ENCODE data around the gene TAPT1.
"Not testable (repeated sequence)": the region's sequence is repeated elsewhere in the genome, so short reads cannot be mapped to it uniquely, and the experiment has no call there.

Gene TAPT1

DNA sequence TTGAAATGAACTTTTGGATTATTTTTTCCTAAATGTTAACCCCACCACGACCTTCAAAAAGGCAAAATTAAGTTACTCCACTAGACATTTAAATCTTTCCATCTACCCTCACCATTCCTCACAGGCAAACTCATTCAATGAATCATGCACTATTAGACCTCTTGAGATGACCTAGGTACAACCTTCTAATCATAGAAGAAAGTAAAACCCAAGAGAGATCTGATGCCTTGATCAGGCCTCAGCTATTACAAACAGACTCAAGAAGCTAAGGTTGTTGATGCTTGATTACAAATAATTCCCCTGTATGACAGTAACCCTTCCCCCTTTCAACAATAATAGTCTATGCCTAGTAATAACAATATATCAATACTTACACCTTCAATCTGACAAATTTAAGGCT, 18.9 kb downstream of the TAPT1 start:
- no peak for DNase-seq

DNA sequence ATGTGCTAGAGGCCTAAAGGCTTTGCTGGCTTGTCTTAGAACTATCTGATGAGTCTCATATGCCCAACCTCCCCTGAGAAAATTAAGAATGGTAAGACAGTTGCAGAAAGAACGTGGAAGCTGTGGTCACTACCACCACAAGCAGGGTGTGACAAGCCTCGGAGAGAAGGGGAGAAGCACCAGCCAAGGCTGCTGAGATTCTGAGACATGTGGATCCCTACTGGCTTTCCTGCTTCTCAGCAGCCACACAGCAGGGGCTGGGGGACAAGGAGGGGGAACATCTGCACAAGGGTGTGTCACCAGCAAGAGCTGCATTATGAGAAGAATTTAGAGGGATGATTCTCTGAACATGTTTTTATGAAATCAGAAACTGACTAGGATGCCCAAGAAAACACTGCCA, 19.4 kb downstream of the TAPT1 start:
- no peak for DNase-seq

DNA sequence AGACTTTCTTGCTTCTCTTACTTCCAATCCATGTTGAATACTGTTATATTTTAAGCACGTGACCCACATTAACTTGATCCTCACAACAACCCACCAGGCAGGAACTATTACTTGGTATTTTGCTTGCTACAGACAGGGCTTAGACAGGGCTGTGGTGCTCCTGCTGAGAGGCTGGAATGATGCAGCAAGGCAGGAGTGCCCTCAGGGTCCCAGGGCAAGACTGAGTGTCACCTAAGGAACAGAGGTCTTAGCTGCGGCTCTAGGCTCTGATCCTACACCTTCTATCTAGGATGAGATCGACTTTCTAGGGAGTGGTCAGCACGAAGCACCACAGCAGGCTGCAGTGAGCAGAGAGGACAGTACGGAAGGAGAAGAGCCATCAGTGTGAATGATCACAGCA, 20.0 kb downstream of the TAPT1 start:
- no peak for DNase-seq

DNA sequence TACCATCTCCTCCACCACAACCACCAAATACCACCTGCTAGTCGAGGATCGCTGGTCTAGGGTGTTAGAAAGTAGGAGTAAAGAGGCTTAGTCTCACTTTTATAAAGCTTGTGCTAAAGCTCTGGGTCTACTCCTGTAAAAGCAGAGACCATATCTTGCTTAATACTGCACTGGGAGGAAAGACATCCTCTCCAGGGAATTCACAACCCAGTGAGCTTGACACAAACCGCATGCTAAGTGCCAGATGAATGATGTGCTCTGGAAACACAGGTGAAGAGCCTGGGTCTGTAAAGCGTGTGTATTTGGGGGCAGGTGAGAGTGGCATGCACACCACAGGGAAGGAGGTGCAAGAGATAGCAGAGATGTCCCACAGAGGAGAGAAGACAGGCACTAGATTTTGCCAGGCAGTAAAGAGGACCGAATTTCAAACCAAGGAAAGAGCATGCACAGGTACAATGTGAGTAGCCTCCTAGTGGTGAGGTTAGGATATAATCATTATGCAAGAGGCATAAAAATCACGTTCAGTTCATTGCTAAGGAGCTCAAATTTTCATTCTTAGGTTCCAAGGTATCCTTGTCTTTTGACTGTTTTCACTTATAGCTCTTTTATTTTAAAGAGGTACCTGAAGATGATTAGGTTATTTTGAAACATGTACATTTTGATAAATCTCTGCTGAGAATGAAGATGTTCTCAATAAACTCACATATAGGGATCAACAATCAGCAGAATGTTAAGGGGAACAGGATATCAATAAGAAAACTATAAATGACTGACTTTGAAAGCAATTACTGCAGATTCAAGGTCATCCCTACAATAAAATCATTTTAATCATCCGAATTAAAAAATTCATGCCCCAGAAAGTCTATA, 20.7 kb downstream of the TAPT1 start:
- DNase-seq, result no peak

DNA sequence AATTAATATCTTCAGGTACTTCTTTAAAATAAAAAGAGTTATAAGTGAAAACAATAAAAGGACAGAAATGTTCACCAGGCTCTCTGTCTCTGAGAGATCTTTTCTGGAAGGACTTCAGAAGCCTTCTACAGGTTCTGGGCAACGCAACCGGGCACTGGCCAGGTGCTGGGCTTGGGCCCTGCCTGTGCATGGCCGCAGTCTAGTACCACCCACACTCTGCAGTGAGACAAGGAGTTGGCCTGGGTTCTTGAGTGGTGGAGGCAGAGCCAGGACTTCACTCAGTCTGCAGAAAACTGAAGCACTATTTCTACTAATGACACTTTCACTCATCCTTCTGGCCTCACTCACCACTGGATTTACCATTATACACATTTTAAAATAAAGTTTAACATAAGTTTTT, 21.8 kb downstream of the TAPT1 start:
- DNase-seq, result no peak

DNA sequence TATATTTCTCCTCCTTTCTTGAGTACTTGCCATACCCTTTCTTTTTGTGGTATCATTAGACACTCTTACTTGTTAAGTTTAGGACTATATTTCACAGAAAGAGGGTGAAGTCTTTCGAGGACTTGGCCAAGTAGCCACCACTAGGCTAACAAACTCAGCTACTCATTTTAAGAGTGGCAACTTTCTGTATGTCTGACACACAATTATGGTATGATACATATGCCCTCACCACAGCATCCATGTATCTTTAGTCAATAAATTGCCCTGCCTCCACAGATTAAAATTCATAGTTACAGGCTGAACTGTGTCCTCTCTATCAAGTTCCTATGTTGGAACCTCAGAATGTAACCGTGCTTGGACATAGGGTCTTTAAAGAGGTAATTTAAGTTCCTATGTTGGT, 23.2 kb downstream of the TAPT1 start:
- no peak for DNase-seq

DNA sequence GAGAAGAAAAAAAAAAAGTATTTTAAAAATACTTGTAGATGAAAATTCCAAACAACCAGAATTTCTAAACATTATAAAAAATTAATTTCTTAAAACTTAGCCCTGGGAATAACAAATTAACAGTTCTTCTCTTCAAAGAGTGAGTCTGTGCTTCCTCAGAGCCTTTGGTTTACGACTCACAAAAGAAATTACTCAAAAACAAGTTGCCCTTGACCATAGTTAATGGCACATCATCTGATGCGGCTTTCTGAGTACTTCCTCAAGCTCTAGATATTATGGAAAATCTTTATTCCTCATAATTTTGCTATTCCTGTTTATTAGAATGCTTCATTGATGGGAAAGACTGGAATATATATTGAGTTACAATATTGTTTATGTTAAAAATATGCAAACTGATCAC, 23.7 kb downstream of the TAPT1 start:
- DNase-seq, result no peak

DNA sequence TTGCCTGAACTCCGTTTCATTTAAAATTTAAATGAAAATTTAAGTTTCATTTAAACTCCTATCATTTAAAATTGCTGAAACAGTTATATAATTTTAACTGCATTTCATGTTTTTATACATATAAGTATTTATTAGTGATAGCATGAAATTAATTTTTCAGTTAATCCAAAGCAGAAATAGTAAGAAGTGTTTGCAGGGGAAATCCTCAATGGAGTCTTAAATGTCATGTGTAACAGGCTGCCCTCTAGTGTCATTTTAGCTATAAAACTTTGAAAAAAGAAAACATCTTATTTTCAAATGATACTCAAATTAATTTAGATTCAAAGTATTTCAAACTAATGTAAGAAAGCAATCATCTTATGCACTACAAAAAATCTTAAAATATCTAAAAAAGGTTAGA, 27.2 kb downstream of the TAPT1 start:
- no peak for DNase-seq

DNA sequence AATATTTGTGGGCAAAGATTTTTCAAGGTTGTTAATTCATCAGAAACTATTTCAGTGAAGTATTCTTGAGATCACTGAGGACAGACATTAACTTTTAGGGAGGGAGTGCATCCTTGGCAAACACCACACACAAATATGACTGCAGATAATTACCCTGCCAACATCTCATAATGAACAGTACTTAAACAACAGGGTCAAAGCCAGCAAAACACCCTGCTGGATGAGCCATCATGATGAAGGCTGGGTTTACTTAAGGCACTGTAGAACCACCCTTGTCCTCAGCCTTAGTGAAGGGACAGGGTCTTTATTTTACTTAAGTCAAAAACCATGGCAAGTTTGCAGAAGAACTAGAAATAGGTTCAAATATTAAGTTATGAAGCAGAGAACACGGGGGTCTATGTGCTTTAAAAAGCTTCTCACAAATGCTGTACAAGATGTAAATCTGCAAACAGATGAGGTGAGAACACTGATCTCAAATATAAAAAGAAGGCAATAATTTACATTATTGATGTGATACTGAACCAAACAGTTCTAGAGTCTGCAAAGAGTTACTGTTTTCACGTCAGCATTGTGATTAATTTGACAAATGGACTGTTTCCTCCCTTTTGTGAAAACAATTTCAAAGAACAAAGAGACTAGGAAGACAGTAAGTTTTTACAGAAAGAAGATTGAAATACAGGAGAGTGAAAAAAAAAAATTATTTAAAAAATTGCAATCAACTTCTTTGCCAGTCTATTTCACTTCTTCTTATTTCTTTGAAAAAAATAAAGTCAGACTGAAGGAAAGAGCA, 28.2 kb downstream of the TAPT1 start:
- DNase-seq, result no peak

DNA sequence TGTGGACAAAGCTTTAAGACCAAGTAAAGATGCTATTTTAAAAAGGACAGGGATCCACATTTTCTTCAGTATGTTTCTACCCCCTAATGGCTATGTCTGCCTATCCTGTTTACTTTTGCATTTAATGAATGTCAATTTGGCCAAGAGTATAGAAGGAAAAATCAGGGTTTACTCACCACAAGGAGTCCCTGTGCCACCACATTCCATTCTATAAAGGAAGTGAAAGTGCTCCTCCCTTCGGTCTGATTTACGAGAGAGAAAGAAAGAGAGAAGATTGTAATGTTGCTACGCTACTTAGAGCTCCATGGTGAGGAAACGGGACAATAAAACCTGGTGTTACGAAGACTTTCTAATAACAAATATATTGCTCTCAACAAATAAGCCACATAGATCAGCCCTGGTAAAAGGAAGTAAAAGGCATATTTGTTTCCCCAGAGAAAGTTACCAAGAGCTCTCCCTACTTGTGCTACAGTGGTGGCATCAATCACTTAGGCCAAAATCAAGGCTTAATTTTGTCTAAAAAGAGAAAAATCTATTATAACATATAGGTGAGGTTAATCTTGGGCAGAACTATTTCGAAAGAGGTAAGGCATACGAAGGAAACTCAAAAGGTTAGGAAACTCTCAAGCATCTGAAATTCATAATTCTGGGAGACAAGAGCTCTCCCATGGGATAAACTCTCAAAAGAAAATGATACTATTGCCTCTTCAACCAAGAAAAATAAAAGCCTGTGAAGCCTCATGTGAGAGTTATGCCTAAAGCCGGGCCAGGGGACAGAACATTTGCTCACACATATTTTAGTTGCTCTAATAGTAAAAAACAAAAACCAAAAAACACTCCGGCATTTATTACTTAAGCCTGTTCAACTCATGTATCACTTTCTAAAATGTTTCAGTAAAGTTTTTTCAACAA, 29.5 kb downstream of the TAPT1 start:
- no peak for DNase-seq

DNA sequence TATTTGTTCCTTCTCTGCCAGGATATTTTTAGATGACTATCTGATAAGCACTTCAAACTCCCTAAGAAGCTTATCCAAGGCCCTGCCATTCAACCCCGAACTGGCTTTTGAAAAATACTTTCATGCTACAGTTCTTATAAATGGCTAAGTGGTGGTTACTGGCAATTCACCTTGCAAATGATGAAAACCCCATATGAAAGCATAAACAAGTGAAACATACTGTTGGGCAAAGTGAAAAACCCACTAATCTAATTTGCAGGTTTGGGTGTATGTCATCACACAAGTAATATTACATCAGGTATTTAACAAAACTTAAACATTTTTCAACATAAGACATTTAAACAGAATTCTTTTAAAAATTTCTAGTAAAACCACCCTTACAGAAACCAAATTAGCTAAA, 31.1 kb downstream of the TAPT1 start:
- no peak for DNase-seq

DNA sequence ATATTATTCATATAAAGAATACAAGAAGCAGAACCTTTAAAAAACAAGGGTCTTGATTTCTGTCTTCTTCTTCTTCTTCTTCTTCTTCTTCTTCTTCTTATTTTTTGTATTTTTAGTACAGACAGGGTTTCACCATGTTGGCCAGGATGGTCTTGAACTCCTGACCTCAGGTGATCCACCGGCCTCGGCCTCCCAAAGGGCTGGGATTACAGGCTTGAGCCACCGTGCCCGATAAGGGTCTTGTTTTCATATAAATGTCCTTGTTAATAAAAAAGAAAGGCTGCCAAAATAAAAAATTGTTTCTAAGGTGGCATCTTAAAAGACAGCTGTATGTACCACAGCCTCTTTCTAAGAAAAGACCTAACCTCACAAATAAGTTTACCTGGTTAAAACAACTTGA, 31.5 kb downstream of the TAPT1 start:
- DNase-seq, result not testable (repeated sequence)

DNA sequence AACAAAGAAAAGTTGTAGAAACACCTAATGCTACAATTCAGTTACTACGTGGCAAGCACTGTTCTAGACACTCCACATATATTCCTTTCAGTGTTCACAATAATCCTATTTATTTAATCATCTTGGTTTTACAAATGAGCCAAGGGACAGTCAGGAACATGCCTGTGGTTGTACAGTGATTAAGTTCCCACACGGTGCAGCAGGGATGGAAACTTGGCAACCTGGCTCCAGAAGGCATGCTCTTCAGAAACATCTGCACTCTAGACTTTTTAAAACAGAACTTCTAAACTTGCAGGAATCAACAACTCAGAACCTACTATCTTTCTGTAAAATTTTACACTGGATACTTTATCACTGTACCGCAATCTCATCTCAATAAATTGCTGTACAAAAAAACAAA, 32.1 kb downstream of the TAPT1 start:
- no peak for DNase-seq

DNA sequence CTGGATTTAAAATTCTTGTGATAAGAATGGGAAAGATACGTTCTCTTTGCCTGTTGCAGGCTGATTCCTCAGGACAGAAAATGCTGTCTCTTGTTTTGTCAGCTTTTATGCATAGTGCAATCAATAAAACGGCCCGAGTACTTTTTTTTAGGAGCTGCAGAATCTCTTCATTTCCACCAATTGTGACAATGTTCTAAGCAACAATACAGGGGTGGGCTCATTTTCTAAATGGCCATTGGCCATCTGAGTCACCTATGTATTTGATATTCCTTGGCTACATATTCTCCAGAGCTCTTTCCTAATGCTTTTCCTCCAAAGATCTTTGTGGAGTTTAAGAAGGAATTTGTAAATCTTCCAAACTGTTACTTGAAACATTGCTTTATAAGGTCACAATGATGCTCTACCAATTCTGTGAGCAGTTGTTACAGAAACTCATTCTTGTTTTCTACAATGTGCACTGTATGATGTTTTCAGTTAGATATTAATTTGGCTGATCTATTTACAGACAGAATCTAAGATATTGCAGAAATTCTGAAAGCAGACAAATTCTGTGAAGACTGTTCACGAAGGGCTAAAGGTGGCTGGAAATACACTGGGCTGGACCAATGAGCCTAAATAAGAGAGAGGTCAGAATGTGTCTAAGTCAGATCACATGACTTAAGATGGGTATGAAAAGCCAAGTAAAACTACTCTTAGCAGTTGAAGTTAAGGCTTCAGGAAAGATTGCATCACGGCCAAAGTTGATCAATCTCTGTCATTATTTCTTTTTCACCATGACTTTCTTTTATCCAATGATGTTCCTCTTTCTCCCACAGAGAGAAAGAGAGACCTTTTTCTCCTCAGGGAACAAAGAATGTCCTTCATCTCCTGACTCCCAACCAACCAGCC, 33.4 kb downstream of the TAPT1 start:
- DNase-seq, result no peak

DNA sequence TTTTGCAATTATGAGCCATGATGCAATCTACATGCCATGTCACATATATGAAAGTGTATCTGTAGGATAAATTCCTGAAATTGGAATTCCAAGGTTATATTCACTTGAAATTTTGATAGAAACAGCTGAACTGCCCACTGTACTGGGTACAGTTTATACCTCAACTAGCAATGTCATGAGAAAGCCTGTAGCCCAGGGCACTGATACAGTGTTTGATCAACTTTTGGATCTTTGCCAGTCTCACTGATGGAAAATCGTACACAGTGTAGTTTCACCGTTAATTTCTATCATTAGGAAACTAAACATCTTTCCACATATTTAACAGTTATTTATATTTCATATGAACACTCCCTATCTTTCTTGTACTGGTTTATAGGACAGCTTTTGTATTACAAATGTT, 34.2 kb downstream of the TAPT1 start:
- no peak for DNase-seq

DNA sequence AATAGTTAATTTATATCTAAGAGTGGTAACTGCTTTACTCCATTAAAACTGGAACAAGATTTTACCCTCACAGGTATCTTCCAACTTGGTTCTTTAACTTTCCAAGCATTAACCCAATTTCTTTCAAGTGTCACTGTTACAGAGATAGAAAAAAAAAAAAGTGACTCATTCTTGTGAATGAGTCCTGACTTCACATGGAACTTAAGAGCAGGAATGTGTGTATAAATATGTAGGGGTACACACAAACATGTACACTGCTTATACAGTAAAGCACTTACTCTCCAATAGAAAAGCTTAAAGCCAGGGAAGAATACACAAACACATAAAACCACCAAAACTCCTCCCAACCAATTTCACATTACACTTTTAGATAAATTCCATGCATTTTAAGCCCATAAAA, 38.8 kb downstream of the TAPT1 start:
- DNase-seq, result no peak

DNA sequence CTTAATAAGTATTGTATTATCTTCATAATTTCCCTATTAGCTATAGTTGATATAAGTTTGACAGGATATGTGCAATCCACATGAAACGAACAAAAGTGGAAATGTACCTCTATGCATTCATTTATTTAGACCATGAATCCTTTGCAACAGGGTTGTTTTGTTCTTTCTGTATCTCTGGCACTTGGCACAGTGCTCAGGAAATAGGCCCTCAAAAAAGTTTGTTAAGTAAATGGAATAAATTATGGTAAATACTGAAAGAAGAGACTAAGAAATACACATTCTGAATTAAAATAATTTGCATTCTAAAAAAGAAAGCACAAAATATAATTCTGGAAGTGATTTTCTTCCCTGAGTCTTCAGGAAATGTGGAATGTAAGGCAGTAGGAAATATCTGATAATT, 39.3 kb downstream of the TAPT1 start:
- no peak for DNase-seq

DNA sequence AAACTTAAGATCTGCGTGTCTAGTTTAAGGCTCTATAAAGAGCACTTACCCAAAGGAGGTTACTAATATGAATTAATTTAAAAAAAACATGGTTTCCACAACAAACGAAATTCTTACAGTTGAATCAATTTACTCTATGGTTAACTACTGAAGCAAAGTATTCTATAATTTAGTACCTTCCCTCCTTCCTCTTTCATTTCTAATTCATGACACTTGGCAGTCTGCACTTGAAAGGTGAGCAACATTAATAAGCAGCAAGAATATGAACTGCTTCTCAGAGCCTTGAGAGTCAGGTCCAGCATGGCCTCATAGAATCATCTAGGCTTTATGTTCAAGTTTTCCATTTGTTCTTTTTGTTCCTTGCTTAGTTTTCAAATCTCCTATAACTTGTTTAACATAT, 42.7 kb downstream of the TAPT1 start:
- no peak for DNase-seq

DNA sequence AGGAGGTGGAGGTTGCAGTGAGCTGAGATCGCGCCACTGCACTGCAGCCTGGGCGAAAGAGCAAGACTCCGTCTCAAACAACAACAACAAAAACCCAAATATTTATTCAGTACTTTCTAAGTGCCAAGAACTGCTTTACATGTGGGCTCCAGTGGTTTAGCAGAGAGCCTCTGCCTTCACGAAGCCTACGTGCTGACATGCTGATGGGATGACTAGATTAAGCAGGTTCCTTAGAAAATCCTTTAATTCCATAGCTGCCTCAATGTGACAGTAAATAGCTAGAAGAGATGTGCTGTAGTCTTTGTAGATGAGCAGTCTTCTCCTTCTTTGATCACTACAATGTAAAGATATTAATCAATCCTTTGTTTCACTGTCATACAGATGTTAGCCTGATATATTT, 49.6 kb downstream of the TAPT1 start:
- no peak for DNase-seq

DNA sequence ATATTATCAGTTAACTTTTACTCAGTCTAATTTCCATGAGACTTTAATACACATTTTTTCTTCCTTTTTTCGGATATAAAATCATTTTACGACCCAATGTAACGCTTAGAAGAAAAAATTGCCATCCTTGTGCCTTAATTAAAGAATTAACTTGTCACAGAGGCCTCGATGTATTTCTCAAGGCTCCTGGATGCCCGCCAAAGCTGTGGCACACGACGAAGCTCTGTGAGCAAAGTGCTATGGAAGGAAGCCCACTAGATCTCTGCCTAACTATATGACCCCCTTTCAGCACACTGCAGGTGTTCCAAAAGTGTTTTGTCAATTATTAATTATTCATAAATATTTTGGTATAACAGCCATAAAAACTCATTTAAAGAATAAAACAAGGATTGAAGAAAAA, 54.4 kb downstream of the TAPT1 start:
- no peak for DNase-seq

DNA sequence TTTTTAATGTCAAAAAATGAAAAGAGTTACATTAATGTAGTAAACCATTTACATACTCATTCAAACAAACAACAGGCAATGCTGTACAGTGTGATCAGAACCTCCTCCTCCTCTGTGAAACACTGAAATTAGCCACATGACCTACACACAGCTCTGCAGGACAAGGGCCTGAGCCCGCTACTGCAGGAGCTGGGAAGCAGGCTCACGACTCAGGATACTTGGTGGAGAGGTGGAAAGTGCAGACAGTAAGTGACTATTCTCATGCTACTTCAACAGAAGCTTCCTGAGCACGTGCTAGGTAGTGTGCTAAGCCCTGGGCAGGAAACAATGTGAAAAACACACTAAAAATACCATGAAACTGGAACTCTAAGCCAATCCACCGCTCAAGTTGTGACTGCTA, 56.8 kb downstream of the TAPT1 start:
- DNase-seq, result no peak

DNA sequence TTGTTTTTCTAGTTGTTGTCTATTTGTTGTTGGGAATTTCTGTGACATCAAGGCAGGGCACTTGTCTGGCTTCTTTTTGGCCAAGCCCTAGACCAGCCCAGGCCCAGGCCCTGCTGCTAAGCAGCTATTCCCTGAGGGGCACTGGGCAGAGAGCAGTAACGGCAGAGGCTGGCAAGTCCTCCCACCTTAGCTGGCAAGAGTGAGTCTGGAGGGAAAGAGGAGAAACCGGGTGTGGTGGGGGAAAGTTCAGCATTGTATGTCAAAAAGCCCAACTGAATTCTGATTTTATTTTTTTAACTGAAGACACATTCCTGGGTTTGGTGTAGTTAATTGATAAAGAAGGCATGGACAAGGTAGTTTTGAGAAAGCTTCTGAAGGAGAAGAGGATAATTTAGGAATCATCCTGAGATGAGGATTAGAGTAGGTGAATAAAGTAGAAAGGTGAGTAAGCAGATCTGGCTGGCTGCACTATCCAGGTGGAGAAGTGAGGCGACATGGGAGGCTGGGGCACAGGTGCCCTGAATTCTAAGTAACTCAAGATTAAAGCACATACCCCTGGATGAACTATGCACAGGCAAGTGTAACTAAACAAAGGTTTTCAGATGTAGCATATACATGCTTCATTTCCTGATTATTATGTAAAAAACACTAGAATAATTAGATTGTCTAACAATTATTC, 57.4 kb downstream of the TAPT1 start:
- no peak for DNase-seq
